DMS79 treated with DMSO at 0.1 percent for 48 hours (cell line): ENCODE measurements around the gene SYTL4.
"Not testable (repeated sequence)": the region's sequence is repeated elsewhere in the genome, so short reads cannot be mapped to it uniquely, and the experiment has no call there.

Experiments used
- DNase-seq: peaks from one replicate; lab custom pipeline; 2025; lab: John Stamatoyannopoulos, UW

Gene SYTL4

DNA sequence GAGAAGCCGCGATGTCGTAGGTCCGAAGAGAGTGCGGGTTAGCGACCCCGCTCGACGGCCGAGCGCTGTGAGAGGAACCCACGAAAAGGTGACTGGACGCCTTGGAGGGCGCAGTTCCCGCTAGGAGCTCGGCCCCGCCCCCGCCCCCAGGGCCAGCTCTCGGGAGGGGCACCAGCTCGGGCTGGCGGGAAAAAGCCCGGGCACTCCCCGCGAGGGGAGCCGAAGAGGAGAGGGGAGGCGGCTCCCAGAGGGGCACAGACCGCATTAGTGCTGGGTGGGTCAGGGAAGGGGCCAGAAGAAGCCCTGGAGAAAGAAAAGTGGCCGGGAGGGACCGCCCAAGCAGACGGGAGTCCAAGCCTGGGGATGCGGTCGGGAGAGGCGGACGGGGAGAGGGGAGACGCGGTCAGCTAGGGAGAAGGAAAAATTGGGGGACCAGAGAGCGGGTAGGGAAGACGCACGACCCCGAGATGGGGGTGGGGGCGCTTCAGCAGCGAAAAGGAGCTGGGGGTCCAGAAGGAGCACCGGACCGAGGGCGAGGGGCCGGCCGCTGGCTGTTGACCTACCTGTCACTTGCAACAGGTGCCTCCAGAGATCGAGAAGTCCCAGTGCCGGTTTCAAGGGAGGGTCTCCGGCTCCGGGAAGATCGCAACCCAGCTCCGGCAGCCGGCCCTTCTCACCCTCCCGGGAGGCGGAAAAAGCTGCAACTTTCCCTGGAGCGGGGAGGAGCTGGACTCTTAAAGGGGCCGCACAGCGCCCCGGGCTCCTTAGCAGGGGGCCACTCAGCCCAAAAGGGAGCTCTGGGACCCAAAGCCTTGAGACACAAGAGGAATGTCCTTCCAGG is at the start of gene SYTL4:
Gene SYTL4, minus strand, starts transcription at position 681 of the 841 bp plus-strand sequence. CDS start 30,084 bp downstream, outside the sequence.
- DNase-seq, result no peak

DNA sequence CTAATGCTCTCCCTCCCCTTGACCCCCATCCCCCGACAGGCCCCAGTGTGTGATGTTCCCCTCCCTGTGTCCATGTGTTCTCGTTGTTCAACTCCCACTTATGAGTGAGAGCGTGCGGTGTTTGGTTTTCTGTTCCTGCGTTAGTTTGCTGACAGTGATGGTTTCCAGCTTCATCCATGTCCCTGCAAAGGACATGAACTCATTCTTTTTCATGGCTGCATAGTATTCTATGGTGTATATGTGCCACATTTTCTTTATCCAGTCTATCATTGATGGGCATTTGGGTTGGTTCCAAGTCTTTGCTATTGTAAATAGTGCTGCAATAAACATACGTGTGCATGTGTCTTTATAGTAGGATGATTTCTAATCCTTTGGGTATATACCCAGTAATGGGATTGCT is 37.5 kb upstream of the SYTL4 start:
- not testable (repeated sequence) for DNase-seq

DNA sequence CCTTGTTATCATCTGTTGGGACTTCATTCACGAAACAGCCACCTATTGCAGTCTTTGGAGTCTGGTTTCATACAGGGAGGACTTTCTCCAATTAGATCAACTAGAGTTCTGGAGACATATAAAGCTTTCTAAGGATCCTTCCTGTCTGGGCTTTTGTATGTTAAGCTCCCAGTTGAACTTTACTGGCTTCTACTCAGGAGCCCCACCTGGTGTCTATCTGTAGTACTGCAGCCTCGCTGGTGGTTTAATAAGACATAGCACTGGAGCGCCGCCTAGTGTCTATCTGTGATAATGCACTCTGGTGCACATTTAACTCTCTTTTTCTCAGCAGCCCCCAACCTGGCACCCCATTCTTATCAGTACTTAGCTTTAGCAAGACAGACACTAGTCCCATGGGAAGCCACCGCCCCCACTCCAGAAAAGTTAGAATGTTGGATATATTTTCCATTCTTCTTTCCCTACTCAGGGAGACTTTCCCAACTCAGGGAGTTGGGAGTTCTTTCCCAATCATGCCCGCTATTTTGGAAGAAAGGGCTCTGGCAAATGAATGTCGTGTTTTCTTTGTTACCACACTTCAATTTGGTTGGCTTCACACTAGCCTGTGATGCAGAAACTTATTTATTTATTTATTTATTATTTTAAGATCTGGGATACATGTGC is 36.9 kb upstream of the SYTL4 start:
- DNase-seq, result peak; percentile 9

DNA sequence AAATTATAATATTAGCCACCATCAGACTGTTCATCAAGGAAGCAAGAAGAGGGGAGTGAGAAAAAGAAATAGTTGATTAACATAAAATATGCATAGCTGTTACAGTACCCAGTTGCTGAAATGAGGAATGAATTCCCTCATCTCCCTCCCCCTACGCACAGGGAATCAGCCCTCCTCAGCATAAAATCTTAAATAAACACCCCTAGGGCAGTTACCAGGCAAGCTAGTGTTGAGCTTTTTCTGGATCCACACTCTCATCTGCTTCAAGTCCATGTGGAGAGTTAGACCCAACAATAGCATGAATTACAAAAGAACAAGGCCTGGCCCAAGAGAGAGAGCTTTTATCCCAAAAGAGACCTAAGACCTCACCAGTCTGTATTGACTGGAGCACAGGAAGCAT is 19.0 kb upstream of the SYTL4 start:
- no peak for DNase-seq

DNA sequence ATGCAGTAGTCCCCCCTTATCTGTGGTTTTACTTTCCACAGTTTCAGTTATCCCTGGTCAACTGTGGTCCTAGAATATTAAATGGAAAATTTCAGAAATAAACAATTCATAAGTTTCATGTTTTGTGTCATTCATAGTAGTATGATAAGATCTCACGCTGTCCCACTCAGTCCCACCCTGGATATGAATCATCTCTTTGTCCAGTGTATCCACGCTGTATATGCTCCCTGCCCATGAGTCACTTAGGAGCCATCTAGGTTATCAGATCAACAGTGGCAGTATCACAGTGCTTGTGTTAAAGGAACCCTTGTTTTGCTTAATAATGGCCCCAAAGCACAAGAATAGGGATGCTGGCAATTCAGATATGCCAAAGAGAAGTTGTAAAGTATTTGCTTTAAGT is 16.2 kb upstream of the SYTL4 start:
- DNase-seq, result no peak

- DNase-seq, result no peak
Observed at GRCh38 chrX:100747703-100748102, 15.8 kb upstream of the SYTL4 start.

- DNase-seq, result no peak
Observed at GRCh38 chrX:100747090-100747489, 15.2 kb upstream of the SYTL4 start.

- no peak for DNase-seq
Observed at GRCh38 chrX:100745806-100746537, 14.1 kb upstream of the SYTL4 start.

- no peak for DNase-seq
Observed at GRCh38 chrX:100745205-100745604, 13.3 kb upstream of the SYTL4 start.

GRCh38 chrX:100743009-100743607 is 11.2 kb upstream of the SYTL4 start:
- no peak for DNase-seq

GRCh38 chrX:100724006-100724405 is 7.9 kb downstream of the SYTL4 start:
- DNase-seq, result not testable (repeated sequence)

- DNase-seq, result no peak
Observed at GRCh38 chrX:100721328-100721727, 10.6 kb downstream of the SYTL4 start.

- no peak for DNase-seq
Observed at GRCh38 chrX:100720301-100720700, 11.6 kb downstream of the SYTL4 start.

DNA sequence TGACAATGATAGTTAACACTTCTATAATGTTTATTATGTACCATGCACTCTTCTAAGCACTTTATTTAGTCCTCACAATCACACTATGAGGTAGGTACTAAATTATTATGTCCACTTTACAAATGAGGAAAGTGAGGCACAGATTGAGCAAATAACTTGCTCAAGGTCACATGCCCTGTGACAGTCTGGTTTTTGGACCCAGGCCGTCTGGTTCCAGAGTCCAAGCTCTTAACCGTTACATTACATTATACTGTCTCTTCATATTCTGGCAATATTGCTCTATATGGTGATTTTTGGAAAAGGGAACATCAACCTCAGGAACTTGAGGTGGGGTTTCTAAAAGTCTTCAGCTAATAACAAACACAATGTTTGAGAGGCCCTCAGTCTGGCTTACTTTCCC is 12.8 kb downstream of the SYTL4 start:
- no peak for DNase-seq

- DNase-seq, result peak; percentile 38
Observed at GRCh38 chrX:100717363-100717762, 14.6 kb downstream of the SYTL4 start.

GRCh38 chrX:100710816-100711215 is 21.1 kb downstream of the SYTL4 start:
- no peak for DNase-seq

- no peak for DNase-seq
Observed at GRCh38 chrX:100704581-100705203, 27.2 kb downstream of the SYTL4 start.

- no peak for DNase-seq
Observed at GRCh38 chrX:100700809-100701208, 31.1 kb downstream of the SYTL4 start.

- DNase-seq, result no peak
Observed at GRCh38 chrX:100698551-100698950, 33.4 kb downstream of the SYTL4 start.

- no peak for DNase-seq
Observed at GRCh38 chrX:100696699-100697351, 35.1 kb downstream of the SYTL4 start.

- DNase-seq, result no peak
Observed at GRCh38 chrX:100695991-100696390, 35.9 kb downstream of the SYTL4 start.
